NCI-H345 treated with DMSO at 0.1 percent for 48 hours (cell line): ENCODE measurements around the gene FAM13A.

Experiments used
- DNase-seq: peaks from one replicate; lab custom pipeline; 2025; ENCODE audit not compliant: unreplicated experiment; lab: John Stamatoyannopoulos, UW

The FAM13A gene

DNA sequence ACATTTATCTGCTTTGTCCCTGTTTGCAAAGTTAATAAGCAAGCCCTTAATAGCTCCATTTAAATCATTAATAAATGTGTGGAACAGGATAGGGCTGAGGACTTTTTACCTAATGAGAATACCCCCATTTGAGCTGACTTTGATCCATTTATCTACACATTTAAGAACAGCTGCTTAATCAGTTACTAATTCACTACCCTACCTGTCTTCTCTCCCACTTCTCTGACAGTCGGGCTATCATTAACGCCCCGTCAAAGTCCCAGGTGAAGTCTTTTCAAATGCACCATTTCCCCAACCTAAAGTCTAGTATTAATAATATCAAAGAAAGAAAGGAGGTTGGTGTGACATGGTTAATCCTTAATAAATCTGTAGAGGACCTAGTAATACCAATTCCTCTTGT is 302.2 kb downstream of the FAM13A start:
- DNase-seq, result no peak

DNA sequence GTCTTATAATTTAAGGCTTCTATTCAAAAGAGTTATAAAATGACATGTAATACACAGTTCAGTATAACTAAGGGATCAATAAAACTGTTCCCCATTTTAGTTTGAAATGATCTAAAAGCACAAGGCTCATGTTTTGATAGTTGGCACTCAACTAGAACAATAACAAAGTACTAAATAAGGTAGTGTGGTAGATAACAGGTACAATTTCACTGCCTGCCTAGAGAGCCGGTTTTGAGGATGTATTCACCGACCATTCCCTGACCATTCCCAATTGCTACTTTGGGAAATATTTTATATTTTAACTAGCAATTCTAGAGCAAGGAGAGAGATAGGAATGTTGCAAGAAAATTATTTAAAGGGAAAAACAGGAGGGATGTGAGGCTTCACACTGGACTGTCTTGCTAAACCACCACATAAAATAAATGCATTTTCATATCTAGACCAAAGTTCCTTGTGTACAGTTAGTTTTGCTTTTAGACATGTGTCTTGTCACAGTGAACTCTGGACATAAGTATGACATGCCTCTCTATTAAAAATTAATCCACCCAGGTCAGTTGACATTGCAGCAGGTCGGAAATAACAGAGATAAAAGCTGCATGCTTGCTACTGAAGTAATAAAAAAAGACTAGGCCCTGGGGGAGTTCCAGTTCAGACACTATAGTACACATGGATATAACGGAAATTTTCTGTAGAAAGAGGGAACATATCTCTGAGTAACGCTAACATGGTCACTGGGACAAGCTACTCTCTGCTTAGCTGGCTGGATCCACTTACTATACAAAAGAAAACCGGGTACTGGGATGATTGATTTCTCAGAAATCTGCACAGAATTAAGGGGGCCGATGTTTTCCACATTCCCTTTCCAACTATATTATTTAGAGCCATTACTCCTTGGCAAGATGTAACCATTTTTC is 303.1 kb downstream of the FAM13A start:
- no peak for DNase-seq

DNA sequence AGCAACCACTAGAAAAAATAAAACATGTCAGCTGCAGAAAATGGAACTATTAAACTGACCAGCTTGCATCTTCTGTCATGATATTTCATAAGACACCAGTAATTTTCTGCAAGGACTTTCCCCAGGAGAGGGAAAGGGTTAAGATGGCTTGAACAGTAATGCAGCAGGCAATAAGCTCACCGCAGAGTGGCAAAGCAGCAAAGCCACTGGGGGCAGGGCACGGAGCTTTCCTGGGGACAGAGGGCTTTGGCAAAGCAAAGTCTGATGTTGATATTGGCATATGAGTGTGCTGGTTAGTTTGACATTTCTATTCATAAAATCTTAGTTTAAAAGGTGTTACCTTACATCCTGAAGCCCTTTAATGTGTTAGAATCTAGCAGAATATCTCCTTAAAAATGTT is 304.2 kb downstream of the FAM13A start:
- DNase-seq, result no peak

DNA sequence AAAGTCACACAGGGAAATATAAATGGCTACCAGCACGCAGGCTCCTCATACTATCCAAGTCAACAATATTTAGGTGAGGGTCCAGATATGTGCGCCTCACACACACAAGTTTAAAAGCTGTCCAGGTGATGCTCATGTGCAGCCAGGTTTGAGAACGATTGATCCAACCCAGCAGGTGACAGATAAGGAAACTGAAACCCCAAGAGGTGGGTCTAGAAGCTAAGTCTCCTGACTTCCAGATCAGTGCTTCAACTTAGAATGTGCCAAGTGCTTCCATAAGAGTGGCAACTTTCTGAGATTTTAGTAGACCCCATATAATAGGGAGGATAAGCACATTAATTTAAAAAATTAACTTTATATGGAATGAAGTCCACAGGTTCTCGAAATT is 304.9 kb downstream of the FAM13A start:
- DNase-seq, result no peak

DNA sequence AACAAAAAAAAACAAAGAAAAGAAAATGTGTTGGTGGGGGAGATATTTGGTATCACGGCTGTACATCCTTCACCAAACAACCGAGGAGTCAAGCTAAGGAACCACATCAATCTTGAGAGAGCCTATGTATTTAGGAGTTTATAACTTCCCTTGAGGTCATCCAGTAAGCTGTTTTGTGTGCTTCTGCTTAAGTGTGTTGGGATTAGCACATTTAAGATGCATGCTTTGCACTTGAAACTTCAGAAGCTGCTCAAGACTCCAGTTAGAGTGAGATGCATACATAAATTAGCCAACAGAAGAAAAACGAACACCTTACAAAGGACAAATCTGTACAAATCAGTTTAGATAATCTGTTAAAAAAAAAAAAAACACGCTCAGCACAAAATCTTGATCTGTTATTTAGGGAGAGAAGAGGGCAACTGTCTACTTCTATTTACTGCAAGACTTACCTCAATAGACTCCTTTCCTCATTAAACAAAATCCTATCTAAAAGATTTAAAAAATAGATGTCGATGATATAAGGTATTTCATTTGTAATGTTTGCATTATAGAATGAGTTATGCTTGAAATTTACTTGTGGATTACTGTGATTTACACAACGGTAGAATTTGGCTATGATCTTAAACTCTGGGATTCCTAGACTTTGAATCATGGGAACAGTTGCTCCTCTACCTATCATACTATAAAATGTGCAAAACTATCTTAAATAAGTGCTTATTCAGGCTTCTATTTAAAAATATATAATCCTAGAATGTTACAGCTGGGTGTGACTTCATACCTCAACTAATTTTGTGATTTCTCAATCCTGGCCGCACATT is 305.5 kb downstream of the FAM13A start:
- DNase-seq, result no peak

DNA sequence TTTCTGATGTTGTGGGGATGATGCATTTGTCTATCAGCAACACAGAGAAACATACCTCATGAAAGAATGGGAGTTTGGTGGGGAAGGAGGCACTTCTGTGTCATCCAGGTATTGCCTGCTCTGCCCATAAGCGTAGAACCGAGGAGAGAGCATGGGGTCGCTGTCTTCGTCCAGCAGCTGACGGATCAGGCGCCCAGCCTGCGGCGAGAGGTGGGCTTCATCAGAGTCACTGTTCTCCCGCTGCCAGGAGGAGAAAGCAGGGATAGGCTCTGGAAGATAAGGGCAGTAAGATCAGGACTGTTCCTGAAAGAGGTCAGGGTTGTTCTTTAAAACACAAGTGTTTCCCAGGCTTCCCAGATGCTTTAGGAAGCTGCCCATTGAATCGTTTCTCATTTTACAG is 306.6 kb downstream of the FAM13A start:
- no peak for DNase-seq

DNA sequence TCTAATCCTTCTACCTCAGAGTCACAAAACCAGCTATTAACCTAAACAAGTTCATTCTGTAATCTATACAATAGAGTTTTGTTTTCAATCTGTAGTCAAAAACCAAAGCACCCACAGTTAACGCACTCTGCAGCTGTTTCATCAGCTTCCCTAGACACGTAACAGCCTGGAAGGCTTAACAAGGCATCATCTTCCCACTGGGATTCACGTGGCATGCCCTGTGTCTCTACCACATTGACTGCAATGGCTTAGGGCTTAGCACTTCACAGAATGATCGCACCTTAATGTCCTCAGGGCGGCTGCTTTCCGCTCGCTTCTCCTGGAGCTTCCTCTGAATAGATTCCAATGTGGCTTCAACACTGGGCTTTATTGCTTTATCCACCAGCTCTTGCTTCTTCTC is 309.6 kb downstream of the FAM13A start:
- DNase-seq, result no peak

DNA sequence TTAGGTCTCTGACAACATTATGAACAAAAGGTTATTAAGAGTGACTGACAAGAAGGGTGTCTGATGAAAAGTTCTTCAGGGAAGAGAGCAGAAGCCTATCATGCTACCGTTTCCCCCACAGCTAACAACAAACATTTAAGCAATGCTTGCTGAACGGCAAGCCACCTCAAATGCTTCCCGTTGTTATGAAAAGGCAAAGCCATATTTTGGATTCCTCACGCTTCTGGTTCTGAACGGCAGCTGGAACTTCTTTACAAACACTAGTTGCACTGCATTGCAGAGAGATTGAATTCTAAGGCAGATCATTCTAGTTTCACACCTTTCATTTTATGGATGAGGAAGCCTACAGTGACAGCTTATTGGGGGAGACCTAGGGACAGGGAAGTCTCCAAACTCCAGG is 310.8 kb downstream of the FAM13A start:
- no peak for DNase-seq

DNA sequence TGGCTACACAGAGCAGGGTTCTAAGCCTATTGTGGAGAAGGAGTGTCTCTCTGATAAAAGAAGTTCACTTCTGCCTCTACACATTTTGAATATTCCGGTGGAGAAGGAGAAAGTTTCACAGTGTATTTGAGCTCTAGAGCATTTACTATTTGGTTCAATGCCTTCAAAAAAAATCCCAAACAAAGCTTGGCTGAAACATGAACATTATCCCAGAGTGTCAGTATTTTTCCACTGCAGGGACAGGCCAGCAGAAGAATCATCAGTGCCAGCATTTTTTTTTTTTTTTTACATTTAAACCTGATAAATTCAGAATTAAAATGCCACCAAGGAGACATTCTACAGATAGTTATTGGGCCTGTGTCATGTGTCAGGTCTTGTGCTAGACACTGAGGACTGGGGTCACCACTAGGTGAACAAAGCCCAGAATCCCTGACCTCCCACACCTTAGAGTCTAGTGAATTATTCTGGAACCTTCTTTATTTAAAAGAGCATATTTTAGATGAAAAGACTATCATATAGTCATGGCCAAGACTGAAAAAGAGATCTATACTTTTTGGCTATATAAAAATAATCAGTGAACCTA is 311.3 kb downstream of the FAM13A start:
- DNase-seq, result no peak

DNA sequence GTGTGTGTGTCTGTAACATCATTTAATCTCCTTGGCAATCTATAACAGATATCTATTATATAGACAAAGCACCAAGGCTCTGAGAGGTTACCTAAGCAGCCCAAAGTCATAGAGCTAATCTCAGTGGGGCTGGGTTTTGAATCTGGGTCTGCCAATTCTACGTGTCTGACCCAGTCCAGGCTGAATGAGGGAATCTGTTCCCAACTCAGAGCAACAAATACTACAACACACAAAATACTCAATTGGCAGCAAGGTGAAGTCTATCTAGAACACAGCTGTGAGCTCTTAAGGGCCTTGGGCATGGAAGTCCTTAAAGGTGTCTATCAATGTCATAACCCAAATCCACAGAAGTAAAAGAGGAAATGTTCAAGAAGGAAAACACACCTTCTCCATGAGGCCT is 311.8 kb downstream of the FAM13A start:
- DNase-seq, result no peak

DNA sequence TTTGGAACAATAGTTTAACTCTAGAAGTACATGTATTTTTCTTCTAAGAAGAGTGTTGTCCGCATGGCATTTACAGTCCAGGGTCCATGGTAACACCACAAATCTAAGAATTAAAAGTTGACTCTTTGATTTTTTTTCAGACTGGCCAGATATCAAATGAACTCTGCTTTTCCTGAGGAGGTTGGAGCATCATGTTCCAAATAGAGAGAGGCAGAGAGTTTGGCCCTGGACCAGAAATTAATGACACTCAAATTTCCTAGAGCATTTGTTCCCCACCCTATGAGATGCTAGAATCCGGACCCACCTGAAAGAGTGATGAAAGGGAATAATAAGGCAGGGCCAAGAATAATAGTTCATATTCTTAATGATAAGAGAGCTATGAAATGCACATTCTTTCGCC is 312.4 kb downstream of the FAM13A start:
- no peak for DNase-seq

DNA sequence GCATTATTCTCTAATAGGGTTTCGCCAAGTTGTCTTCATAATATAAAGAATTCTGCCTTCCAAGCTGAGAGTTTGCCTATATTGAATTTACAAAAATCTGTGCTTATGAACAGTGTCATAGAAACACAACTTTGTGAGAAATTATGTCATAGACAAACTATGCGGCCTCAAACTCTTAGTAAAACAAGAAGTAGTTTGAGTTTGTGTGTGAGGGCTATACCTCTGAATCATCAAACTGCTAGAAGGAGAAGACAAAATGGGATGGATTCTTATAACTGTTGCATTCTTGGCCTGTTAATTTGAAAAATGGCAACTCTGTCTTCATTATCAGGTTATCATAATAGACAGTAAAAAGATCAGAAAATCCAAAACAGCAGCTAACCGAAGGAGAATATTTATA is 313.3 kb downstream of the FAM13A start:
- DNase-seq, result no peak

DNA sequence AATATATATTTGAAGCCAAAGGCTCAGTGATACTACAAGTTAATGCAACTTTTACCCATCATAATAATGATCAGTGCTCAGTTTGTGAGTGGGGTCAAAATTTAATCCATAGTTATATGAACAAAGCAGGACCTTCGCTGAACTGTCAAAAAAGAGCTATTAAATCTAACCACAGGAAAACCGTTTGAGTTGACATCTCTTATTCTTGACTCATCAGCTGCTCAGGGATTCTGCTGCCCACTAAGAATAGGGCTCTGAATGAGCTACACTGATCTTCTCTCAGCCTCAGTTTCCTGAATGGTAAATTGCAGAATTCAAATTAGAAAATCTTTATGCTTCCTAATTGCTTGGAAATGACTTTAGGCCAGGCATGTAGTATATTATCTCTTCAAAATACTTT is 314.4 kb downstream of the FAM13A start:
- DNase-seq, result no peak

DNA sequence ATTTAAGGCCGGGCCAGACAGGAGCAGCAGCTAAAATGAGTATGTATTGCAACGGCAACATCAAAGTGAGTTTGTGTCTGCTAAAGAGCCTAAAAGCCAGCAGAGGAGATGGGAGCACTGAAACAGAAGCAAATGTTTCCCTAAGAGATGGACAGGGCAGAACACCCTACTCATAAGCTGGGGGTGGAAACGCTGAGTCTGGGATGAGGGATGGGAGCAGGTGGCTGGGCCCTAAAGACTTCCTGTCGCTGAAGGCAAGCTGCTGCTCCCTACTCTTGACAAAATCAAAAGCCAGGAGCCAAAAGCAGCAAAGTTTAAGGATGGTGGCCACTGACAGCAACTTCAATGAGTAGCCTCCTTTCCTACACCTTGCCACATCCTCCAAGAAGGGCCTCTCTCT is 318.8 kb downstream of the FAM13A start:
- no peak for DNase-seq

DNA sequence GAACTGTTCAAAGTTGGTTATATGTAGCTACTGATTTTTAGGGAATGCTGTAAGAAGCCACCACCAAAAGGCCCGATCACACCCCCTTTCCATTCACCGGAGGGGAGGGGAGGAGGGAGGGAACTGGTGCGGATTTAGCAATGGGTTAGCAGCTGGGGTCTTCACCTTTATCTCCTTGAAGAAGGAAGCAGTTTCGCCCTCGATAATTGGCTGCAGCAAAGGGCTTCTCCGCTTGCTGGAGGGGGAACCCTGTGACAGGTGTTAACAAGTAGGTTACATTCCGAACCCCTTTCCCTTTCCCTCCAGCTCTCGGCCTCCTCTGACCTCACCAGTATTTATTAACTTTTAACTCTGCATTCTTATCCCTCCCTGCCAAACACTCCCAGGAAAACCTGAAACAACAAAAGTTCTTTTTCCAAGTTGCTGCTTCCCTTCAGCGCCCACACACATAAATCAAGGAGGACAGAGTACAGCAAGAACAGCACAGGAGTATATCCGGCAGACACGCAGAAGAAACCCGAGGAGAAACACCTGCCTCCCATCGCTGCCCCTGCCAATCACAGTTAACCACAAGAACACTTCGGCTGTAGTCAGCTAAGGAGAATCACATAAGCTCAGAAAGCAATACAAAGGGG is 319.6 kb downstream of the FAM13A start:
- DNase-seq, result no peak

DNA sequence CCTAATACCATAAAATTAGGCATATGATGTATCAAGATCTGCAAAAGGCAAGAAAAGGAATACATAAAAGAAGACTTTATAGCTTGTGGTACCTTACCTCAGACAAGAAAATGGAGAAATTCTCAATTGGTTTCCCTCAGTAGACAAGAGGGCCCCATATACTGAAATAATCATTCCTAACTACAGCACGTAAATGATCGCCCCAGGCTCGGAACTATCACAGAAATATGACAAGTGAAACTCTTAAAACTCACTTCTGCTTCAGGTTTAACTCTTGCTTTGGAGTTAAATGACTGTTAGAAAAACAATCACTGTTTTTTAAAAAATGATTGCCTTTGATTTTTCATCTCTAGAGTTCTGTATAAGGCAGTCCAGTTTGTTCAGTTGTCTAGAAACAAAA is 320.7 kb downstream of the FAM13A start:
- DNase-seq, result no peak

DNA sequence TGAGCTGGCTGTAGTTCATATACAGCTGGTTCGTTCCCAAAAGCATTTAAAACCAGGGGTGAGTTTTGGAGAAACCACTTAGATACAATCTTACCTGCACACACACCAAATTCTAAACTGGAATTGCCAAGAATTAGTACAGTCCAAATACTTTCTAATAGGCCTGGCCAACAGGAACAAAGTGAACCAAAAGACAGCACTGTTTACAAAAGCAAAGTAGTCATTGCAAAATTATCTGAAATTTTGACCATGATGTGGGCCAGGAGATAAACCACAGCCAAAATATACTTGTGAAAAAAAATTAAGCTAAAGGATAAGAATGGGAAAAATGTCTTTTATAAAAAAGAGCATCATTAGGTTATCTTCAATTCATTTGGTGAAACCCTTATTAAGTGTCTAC is 321.4 kb downstream of the FAM13A start:
- no peak for DNase-seq

DNA sequence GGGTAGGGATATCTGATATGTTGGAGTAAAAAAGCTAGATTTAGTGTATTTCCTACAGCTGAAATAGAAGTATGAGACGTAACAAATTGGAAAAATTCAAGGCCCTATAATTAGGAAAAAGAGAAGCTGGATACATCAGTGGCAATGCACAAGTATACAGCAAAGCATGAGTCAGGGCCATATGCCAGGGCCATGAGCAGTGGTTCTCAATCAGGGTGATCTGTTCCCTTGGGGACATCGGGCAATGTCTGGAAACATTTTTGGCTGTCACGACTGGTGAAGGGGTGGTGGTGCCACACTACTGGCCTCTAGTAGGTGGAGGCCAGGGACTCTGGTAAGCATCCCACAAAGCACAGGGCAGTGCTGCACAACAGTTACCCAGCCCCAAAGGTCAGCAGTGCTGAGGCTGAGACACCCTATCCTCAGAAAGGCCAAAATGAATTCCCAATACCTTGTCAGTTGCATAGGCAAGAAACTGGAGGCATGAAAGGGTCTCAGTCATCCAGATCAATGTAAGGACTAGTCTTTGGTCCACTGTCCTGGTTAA is 322.5 kb downstream of the FAM13A start:
- no peak for DNase-seq

DNA sequence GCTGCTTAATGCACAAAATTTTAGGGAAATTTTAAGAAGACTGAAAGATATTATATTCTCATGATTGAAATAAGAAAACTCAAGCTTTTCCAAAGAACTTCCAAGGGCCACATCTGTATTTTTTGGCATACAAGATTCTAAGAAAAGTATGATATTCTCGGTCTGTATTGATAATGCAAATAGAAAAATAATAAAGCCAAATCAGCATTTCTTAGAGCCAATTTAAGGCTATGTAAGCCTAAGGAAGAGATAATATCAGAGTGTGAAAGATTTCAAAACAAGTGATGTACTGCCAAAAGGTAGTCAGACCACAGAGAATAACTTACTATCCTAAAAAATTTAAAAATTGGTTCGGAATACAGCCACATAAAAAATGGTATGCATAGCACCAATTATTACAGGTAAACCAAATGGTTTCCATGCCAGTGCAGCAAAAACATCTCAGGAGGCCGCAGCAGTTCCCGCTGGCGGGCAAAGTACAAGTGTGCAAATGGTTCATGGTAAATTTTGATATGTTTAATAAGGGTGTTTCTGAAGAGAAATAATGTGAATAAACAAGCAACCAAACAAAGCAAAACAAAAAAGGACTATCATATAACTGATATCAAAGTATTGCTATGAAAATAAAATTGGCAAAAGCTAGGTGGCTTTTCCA is 324.1 kb downstream of the FAM13A start:
- no peak for DNase-seq

DNA sequence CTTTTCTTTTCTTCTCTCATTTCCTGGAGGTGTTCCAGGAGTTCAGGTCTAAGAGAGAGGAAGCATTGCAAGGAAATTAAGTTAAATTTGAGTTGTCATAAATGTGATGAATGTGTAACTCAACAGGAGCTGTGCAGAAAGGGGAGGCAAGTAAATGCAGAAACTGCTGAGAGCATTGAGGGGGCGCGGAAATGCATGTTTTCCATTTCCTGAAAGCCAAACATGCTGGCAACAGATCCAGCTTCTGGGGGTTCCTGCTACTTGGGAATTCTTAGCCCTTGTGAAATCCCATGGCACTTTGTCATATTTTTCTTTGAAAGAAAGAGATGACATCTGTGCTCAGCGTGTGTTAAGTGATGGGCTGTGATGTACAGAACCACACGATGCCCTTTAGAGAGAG is 325.6 kb downstream of the FAM13A start:
- no peak for DNase-seq

DNA sequence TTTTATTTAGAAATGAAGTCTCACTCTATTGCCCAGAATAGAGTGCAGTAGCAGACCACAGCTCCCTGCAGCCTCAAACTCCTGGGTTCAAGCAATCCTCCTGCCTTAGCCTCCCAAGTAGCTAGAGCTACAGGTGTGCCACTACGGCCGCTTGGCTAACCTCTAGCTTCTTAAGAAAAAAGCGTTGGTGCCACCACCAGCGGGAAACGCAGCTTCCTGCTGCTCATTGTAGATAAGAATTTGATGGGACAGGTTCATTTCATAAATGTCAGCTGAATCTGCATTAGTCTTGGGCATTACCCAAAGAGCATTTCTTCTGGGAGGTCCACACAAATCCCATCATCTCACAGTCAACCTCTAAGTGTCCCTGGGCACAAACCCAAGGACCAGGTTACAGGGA is 326.2 kb downstream of the FAM13A start:
- DNase-seq, result no peak
